C4-2B (cell line): ENCODE measurements around the gene RIMS4.

ENCODE experiments used
- H3K27ac ChIP-seq: fragments of 450-650 bp; 2 replicates; pipeline ENCODE4 v1.5.1; 2017
- ZFX ChIP-seq: fragments of 450-650 bp; IDR thresholded peaks from 2 replicates; pipeline ENCODE4 v1.6.1; 2017
- TF ChIP-seq, protein P1 (sequence below): fragments of 450-650 bp; conservative IDR thresholded peaks from 2 replicates; pipeline ENCODE4 v1.5.1; 2017; ENCODE audit warnings: mild to moderate bottlenecking

Gene RIMS4

DNA sequence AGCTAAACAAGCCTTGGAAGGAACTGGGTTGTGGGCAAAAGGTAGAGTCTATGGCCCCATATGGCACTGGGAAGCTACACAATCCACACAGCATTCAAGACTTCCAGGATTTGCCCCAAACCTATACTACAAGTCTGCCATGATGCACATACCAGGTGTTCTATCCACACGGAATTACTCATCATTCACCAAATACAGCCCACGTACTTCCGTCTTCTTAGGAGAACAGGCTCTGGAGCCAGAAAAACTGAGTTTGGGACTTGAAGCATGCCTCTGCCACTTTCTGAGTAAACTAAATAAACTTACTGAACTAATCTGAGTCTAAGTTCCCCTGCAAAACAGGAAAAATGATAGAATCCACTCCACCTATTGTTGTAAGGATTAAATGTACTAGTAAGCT lies 28.6 kb downstream of the RIMS4 start:
- TF ChIP-seq ZFX: no peak
- TF ChIP-seq, protein P1, sequence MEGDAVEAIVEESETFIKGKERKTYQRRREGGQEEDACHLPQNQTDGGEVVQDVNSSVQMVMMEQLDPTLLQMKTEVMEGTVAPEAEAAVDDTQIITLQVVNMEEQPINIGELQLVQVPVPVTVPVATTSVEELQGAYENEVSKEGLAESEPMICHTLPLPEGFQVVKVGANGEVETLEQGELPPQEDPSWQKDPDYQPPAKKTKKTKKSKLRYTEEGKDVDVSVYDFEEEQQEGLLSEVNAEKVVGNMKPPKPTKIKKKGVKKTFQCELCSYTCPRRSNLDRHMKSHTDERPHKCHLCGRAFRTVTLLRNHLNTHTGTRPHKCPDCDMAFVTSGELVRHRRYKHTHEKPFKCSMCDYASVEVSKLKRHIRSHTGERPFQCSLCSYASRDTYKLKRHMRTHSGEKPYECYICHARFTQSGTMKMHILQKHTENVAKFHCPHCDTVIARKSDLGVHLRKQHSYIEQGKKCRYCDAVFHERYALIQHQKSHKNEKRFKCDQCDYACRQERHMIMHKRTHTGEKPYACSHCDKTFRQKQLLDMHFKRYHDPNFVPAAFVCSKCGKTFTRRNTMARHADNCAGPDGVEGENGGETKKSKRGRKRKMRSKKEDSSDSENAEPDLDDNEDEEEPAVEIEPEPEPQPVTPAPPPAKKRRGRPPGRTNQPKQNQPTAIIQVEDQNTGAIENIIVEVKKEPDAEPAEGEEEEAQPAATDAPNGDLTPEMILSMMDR: no peak
- no peak overlapping the region for H3K27ac ChIP-seq

DNA sequence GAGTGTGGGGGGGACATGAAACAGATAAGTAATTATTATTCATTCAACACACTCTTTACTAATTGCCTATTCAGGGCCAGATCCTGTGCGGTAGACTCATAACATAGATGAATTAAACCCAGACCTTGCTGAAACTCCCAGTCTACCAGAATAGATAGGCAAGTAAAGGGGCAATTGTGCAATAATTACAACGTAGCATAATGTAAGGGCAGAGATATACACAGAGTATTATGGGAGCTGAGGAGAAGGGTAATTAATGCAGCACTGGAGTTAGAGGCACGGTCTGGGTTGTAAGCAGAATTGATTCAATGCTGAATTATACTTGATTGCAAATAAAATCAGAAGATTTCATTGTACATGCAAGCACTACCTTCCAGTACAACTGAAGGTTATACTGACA lies 29.2 kb downstream of the RIMS4 start:
- TF ChIP-seq ZFX: no peak
- no peak overlapping the region for H3K27ac ChIP-seq

DNA sequence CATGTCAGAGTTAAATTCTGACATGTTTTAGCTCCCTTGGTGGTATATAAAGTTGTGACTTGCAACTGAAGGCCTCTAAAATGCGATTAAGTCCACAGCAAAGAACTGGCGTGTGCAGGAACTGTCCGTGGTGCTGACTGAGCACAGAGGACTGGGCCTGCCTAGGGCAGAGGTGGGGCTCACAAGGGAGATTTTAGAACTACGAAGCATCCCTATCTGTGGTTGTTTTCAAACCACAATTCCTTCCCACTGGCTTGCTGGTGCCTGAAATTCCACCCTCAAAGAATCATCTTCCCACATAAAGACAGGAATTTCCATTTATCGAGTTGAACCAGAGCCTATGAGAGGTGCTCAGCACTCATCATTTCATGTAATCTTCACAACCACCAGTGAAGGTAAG lies 30.1 kb downstream of the RIMS4 start:
- TF ChIP-seq, protein P1: no peak
- TF ChIP-seq ZFX: no peak
- no peak overlapping the region for H3K27ac ChIP-seq

DNA sequence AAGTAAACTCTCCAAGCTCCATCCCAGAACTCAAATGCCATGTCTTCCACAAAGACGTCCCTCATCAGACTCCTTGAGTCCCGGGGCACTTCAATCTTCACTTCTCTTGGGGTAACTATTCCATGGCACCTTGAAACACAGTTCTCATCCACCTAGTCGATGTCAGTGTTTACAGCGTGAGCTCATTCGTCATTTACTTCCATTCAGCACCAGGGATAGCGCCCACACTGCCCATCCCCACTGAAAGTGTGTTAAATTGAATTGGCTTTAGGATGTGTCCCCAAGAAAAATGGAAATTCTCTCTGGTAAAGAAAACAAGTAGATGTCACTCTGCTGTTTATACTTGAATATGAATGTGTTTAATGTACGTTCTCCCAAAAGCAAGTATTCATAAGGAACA lies 33.4 kb downstream of the RIMS4 start:
- H3K27ac ChIP-seq: no peak overlapping the region
- TF ChIP-seq, protein P1: no peak
- no peak for TF ChIP-seq ZFX

DNA sequence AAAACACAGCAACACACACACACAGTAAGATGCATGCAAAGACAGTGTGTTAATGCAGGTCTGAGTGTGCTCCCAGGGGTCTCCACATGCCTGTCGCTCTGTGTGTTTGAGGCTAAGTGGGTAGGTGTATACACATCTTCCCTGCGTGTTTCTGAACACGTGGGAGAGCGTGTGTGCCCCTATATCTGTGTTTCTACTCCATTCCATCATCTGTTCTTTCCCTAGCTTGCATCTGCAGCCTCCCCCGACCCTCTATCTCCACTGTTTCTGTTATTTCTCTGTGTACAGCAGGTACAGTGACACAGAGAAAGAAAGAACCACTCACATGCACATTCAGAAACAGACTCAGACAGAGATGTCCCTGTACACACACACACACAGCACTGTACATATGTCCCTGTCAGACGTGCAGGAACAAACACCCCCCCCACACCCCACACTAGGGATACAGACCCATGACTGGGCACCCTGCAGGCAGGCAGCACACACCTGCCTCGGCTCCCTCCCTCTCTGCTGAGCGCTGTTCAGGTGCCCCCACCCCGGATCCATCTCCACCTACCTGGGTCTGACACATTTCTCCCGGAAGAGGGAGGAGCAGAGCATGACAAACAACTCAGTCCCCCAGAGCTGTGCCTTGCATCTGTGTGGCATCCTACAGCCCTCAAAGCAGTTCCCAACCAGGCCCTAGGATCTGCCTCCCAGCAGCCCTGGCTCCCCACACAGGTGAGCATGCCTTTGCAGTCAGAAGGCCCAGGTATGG lies 37.1 kb downstream of the RIMS4 start:
- TF ChIP-seq ZFX: no peak
- TF ChIP-seq, protein P1: no peak

DNA sequence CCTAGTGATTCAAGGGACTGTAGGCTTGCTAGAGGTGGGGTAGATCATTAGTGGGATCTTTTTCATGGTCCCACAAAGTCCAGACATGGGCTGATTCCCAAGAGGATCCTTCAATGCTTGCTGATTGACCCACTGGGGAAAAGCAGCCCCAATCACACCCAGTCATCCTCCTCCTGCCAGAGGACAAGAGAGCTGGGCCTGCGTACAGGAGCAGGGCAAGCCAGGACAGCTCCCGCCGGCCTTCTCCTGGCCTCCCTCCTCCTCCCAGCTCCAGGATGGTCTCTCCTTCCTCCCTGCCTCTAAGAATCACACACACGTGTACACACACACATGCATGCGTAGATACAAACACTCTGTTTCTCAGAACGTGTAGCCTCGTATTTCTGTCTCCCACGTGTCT lies 37.7 kb downstream of the RIMS4 start:
- no peak overlapping the region for H3K27ac ChIP-seq
- TF ChIP-seq ZFX: no peak
- TF ChIP-seq, protein P1: no peak

More for the DNA sequence above, 37.1 kb downstream of the RIMS4 start:
- H3K27ac ChIP-seq: no peak overlapping the region

DNA sequence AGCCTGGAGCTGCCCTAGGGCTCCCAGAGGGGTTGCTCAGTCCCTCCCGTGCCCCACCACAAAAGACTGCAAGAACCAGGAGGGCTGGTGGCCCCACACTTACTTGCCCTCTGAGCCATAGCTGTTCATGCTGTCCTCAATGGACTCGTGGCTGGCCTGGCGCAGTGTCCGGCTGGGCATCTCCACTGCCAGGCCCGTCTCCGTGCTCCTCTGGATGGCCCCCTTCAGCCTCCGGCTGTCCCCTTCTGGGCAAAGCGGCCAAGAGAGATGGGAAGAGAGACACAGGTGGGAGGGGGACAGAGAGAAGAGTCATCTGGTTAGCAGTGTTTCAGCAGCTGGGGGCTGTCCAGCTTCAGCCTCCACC lies 39.2 kb downstream of the RIMS4 start:
- TF ChIP-seq ZFX: no peak
- TF ChIP-seq, protein P1: no peak
- H3K27ac ChIP-seq: no peak overlapping the region

DNA sequence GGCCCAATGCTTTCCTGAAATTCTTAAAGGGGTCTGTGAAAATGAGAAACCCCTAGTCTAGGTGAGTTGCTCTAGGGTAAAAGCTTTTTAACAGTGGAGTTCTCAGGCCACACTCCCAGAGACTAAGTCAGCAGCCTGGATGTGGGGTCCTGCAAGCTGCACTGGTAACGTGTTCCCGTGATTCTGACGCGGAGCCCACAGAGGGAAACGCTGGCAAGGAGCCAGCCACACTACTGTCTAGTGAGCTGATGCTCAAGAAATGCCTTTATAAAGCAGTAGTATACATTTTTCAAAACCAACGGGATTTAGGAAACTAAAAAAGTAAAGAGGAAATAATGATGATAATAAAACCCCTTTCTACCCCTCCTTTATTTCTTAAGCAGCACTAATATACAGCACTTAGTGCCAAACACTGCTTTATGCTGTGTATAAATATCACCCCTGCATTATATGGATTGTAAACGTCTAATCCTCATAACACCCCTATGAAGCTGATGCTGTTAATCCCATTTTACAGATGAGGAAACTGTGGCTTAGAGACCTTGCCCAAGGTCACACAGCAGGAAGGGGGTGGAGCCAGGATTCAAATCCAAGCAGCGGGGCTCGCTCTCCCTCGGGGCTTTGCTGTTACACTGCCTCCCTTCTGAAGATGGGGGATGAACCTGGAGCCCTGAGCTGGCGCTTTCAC lies 39.7 kb downstream of the RIMS4 start:
- no peak overlapping the region for H3K27ac ChIP-seq
- no peak for TF ChIP-seq ZFX
- TF ChIP-seq, protein P1: no peak
